ENCODE measurements around the gene GIMD1.
A peak's percentile ranks its signal among the peaks of the same experiment; 100 is the strongest.

GIMD1 gene

DNA sequence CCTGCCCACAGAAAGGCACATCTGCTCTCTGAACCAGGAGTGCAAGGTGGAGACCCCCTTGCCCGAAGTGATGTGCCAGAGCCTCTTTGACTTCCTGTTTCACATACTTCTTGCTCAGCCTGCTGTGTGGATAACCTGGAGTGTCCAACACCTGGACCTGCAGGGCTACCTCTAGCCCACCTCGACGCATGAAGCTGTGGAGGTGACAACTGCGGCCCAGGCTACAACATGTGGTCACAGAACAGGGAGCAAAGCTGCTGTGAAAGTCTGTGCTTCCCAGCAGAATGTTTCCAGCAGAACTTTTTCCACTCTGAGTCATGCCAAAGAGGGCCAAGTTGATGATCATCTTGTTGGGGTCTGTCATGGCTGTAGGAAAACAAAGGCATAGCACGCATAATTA lies 1.5 kb downstream of the GIMD1 start:
- TF ChIP-seq, protein P1, sequence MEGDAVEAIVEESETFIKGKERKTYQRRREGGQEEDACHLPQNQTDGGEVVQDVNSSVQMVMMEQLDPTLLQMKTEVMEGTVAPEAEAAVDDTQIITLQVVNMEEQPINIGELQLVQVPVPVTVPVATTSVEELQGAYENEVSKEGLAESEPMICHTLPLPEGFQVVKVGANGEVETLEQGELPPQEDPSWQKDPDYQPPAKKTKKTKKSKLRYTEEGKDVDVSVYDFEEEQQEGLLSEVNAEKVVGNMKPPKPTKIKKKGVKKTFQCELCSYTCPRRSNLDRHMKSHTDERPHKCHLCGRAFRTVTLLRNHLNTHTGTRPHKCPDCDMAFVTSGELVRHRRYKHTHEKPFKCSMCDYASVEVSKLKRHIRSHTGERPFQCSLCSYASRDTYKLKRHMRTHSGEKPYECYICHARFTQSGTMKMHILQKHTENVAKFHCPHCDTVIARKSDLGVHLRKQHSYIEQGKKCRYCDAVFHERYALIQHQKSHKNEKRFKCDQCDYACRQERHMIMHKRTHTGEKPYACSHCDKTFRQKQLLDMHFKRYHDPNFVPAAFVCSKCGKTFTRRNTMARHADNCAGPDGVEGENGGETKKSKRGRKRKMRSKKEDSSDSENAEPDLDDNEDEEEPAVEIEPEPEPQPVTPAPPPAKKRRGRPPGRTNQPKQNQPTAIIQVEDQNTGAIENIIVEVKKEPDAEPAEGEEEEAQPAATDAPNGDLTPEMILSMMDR (IDR thresholded peaks at IDR 0.05; ENCODE audit: low read length, missing control alignments) = no peak
- no peak overlapping the region for H3K4me3 ChIP-seq (replicated peaks; ENCODE audit: low read depth, low read length)
- DNase-seq (ENCODE audit: low read depth) = no peak

DNA sequence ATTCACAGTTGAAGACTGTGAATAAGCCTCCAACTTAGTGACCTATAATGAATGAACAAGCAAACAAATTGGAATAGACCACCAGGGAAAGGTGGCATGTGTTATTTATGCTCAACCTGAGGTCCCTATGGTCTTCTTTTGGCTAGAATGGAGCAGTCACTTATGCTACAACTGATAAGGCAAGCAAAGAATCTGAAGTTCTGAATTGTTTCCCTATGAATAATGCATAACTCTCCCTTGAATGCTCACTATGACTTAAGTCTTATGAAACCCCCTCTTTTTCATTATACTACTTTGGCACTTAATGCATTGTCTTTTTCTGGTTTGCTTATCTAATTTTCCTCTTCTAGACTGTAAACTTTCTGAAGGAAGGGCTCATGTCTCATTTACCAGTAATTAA lies 2.6 kb downstream of the GIMD1 start:
- H3K4me3 ChIP-seq (replicated peaks; ENCODE audit: low read depth, low read length) = no peak overlapping the region
- TF ChIP-seq, protein P1 (IDR thresholded peaks at IDR 0.05; ENCODE audit: low read length, missing control alignments) = no peak
- peak; percentile 63 for DNase-seq (ENCODE audit: low read depth)

DNA sequence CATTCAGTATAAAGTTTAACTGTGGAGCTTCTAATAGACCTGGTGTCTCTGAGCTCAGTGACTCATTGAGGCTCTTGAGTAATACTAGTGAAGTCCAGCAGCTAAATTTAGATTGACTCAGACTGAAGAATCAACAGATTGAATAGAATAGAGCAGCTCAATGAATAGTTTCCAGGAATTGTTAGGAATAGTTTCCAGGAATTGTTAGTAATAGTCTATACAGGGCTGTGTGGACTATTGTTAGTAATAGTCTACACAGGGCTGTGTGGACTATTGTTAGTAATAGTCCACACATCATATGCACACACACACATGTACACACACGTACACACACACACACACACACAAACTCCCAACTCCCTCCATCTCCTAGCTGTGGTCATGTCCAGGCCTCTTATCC lies 3.0 kb downstream of the GIMD1 start:
- TF ChIP-seq, protein P1 (IDR thresholded peaks at IDR 0.05; ENCODE audit: low read length, missing control alignments) = no peak
- DNase-seq (ENCODE audit: low read depth) = peak; percentile 92
- no peak overlapping the region for H3K4me3 ChIP-seq (replicated peaks; ENCODE audit: low read depth, low read length)

DNA sequence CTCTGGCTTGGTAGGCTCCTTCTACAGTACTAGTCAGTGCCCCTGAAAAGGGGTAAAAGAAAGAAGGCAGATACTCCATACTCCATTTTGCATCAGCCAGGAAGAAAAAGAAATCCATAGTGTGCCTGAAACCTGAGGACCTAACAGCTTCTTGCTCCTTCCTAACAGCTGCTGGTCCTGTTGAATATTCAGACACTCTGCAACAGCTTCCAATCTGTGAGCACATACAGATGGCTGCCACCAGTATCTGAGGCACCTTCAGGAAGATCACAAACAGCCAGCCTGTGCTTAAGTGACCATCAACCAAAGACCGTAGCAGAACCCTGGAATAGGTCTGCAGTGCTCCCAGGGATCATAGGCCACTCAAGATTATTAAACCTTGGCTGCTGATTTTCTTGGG lies 4.3 kb downstream of the GIMD1 start:
- no peak for DNase-seq (ENCODE audit: low read depth)
- no peak overlapping the region for H3K4me3 ChIP-seq (replicated peaks; ENCODE audit: low read depth, low read length)
- TF ChIP-seq, protein P1 (IDR thresholded peaks at IDR 0.05; ENCODE audit: low read length, missing control alignments) = no peak

DNA sequence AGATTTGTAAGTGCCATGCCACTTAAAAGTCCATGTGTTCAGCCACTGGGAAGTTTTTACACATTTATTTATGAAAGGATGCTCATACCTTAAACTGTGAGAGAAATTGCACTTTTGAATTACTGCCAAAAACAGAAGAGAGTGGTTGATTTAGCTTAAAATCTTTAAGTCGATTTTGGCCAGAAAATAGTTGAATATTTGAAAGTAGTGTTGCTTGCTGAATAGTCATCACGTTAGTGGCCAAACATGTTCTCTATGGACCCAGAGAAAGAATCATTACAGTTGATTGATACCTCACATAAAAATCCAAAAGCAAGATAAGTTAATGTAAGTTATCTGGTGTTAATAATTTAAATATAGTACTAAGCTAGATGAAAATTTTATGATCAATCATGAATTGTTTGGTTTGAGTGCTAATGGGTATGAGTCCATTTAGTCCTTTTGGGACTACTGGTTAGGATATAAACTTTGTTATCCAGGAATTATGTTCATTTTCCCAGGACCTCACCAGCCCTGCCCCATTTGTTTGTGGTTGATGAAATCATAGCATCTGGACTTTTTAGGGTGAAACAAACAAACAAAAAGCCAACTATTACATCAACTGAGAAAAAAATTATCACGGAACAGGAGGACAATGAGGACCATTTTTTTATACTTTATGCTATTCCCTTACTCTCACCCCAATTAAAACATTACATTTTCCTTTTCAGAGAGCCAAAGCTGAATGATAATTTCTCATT lies 6.3 kb downstream of the GIMD1 start:
- no peak for DNase-seq (ENCODE audit: low read depth)
- H3K4me3 ChIP-seq (replicated peaks; ENCODE audit: low read depth, low read length) = no peak overlapping the region
- TF ChIP-seq, protein P1 (IDR thresholded peaks at IDR 0.05; ENCODE audit: low read length, missing control alignments) = no peak

DNA sequence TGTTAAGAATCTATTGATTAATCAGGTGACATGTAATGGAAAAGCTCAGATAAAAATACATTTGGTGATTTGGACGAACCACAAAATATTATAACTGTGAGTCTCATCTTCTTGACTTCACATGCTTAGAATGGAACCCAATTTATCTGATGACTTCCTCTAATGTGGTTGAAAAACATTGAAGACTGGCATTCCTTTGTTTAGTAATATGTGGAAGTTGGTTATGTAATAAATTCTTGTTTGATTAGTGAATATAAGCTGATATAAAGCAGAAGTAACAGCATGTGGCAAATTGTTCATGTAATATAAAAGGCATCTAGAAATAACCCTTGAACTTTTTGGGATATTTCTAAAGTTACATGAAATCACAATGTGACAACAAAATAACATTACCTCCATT lies 9.7 kb downstream of the GIMD1 start:
- TF ChIP-seq, protein P1 (IDR thresholded peaks at IDR 0.05; ENCODE audit: low read length, missing control alignments) = no peak
- DNase-seq (ENCODE audit: low read depth) = peak; percentile 57

DNA sequence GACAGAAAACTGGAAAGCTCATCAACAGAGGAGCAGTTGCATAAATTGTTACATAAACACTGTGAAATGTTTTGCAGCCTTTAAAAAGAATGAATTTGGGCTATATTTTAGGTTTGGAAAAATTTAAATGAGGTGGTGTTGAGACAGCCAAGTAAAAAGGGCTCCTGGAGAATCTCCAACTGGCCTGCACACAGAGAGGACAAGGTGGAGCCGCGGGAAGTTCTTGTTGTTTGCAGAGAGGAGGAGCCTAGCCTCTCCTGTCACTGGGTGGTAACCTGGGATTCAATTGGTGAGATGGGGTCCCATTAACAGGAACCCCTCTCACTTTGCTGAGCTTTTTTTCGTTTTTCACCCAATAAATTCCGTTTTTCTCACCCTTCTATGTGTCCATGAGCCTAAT lies 13.4 kb downstream of the GIMD1 start:
- DNase-seq (ENCODE audit: low read depth) = no peak
- TF ChIP-seq, protein P1 (IDR thresholded peaks at IDR 0.05; ENCODE audit: low read length, missing control alignments) = no peak
- no peak overlapping the region for H3K4me3 ChIP-seq (replicated peaks; ENCODE audit: low read depth, low read length)

More for the DNA sequence above, 9.7 kb downstream of the GIMD1 start:
- H3K4me3 ChIP-seq (replicated peaks; ENCODE audit: low read depth, low read length) = no peak overlapping the region
